GM11168 (cell line): ENCODE results near the gene VEGFC.

ENCODE experiments used
- in situ Hi-C: fragments of 300-500 bp; cut with MboI; formaldehyde crosslinking; loops from one replicate; pipeline ENCODE4 v1.12.0; 2022; ENCODE audit warnings: low sequenced_read_pairs; ENCODE audit not compliant: unreplicated experiment

The VEGFC gene

GRCh38 chr4:176635372-176636261 is 157.1 kb downstream of the VEGFC start:
- in situ Hi-C loops: no loop called here
